RKO (cell line): ENCODE data around the gene ZNF141.

Experiments
- DNase-seq: peaks from one replicate; pipeline ENCODE4 v3.0.0-alpha.2; 2016; ENCODE audit warnings: low spot score

ZNF141 gene

DNA sequence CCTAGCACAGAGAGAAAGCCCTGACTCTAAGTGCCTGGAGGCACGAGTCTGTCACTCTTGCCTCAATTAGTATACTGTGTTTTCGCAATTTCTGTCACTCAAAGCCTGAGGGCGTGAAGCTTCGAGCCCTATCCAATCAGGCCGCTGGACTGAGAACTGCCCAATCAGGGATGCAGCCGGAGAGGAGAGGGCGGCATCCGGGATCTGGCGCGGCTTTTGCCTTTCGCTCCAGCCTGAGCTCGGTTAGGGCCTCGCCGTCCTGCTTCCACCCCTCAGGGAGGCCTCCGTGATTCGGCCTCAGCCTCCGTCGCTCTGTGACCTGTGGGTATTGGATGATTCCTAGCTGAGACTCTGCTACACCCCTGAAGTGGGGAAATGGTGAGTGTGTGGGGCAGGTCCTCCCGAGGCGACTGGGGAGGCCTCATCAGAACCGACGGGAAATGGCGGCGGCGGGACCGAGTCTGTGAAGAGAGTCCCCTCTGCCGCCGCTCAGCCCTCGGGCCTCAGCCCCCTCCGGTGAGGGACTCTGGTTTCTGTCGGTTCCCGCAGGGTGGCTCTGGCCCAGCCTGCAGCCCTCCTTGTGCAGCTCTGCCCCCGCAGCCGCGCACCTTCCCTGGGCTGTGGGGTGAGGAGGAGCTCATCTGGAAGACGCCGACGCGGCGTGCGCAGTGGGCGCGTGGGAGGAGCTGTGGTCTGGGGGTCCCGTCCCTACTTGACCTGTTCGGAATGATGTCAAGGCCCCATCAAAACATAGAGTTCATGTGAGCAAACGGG lies 48.5 kb downstream of the ZNF141 start:
- no peak for DNase-seq

DNA sequence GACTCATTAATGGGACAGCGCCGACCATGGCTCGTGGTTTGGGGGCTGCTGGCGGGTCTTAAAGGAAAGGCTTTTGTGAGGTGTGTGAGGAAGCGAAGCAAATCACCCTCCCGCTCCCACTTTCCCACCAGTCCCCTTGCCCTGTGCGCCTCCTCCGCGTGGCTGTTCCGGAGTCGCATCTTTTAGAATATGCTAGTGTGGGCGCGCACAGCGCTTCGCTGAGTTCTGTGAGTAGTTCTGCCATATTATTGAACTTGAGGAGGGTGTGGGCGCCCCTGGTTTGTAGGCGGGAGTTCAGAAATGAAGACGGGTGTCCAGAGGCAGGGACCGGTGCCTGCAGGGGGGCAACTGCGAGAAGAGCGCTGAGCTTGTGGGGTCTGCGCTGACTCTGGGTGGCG lies 49.1 kb downstream of the ZNF141 start:
- no peak for DNase-seq

DNA sequence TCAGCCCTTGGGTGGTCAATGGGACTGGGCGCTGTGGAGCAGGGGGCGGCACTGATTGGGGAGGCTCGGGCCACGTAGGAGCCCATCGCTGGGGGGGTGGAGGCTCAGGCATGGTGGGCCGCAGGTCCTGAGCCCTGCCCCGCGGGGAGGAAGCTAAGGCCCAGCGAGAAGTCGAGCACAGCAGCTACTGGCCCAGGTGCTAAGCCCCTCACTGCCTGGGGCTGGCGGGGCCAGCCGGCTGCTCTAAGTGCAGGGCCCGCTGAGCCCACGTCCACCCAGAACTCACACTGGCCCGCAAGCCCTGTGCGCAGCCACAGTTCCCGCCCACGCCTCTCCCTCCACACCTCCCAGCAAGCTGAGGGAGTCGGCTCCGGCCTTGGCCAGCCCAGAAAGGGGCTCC lies 66.4 kb downstream of the ZNF141 start:
- DNase-seq = no peak

DNA sequence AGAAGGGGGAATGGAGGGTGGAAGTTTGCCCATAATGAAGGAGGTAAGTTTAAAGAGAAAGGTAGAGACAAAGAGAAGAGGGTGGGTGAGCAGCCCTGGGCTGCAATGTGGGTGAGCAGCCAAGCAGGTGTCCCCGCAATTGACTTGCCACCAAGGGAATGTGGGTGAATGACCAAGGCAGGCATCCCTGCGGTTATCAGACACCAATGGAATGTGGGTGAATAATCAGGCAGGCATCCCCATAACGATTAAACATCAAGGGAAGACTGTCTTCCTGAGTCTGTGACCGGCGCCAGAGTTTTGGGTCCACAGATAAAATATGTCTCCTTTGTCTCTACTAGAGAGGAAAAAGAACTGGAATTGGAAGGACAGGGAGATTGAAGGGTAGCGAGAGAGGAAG lies 70.7 kb downstream of the ZNF141 start:
- DNase-seq = peak; percentile 54

DNA sequence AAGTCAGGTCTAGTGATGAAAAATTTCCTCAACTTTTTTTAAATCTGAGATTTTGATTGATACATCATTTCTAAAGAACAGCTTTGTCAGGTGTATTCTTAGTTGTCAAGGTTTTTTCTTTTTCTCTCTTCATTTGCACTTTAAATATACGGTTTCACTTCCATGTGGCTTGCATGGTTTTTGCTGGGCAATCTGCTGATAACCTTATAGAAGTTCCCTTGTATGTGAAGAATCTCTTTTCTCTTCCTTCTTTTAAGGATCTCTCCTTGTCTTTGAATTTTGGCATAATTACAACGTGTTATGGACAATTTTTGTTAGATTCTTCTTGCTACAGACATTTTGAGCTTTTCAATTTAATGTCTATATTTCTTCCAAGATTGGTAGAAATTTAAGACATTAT lies 85.0 kb downstream of the ZNF141 start:
- DNase-seq = no peak
